NOMO-1 (cell line): ENCODE results near the gene ABCC2.
"Not testable (repeated sequence)": the region's sequence is repeated elsewhere in the genome, so short reads cannot be mapped to it uniquely, and the experiment has no call there.

Experiments
- DNase-seq, 2 experiments: peaks; one replicate each; lab custom pipeline; 2025; ENCODE audit not compliant: unreplicated experiment in 2 of 2; lab: John Stamatoyannopoulos, UW

The ABCC2 gene

DNA sequence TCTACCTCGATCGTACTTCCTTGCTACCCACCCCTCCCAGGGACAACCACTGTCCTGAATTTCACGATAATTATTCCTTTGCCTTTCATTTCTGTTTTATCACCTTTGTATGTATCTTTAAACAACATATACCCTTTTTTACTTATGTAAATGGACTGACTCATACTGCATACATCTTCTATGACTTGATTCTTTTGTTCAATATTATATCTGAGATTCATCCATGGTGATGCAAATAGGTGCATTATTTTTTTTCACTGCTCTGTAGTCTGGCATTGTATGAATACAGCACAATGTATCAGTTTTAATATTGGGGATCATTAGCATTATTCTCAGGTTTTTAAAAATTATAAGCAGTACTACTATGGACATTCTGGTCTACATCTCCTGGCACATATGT is 69.4 kb downstream of the ABCC2 start:
- no peak for DNase-seq

DNA sequence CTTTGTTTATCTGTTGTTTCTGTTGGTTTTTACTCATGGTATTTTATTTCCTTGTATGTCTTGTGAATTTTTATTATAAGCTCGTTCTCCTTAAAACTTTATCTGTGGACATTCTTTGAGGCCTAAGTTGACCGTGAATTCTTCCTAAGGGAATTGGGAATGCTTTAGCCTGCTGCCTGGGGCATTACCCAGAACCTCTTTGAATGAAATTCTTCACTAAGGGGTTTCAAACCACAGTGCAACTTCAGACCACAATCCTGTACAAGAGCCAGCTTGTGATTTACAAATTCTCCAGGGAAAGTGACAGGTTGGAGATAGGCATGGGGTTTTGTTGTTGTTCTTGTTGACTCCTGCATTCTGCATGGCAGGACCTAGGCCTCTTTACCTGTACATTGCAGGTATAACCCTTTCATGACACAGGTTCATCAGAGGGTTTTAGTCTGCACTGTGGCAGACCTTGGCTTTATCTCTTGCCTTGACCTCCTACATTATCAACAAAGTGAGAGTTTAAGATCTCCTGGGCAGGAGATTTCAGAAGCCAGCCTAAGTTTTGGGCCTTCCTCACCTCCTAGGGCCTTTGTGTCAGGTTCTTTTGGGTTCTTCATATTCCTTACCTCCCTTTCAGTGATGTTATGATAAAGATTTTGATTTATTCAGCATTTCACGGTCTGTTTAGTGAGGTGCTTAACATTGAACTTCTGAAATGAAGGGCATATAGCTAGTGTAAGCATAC is 70.2 kb downstream of the ABCC2 start:
- DNase-seq = no peak

GRCh38 chr10:99853655-99854054 is 71.2 kb downstream of the ABCC2 start:
- DNase-seq = no peak

GRCh38 chr10:99854860-99855259 is 72.4 kb downstream of the ABCC2 start:
- peak; percentile 11 to 37 for DNase-seq

GRCh38 chr10:99855479-99856071 is 73.1 kb downstream of the ABCC2 start:
- DNase-seq = no peak

GRCh38 chr10:99858849-99859248 is 76.4 kb downstream of the ABCC2 start:
- DNase-seq = no peak

DNA sequence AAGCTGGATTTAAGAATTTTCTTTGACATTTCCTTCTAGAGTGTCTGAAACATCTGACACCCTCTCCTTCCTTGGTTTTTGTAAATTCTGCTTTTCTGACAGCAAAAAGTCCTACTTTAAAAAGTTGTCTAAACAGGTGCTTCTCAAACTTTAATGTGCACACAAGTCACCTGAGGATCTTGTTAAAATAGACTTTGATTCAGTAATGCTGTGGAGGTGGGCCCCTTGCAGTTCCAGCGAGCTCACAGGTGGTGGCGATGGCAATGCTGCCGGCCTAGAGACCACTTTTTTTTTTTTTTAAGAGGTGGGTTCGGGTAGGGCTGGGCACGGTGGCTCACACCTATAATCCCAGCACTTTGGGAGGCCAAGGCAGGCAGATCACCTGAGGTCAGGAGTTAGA is 77.1 kb downstream of the ABCC2 start:
- no peak for DNase-seq

DNA sequence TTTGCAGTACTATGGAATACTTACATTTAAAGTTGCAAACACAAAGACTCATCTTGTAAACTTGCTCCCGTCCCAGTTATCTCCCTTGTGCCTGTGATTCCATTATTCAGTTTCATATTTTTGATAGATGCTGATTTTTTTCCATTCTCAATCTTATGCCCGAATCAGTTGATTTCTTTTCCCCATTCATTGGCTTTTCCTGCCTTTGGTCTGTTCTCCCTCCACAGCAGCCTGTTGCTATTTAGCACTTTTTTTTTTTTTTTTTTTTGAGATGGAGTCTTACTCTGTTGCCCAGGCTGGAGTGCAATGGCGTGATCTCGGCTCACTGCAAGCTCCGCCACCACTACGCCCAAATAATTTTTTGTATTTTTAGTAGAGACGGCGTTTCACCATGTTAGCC is 78.0 kb downstream of the ABCC2 start:
- DNase-seq = no peak

GRCh38 chr10:99863535-99864240 is 81.2 kb downstream of the ABCC2 start:
- DNase-seq = not testable (repeated sequence)

- not testable (repeated sequence) for DNase-seq
Measured at GRCh38 chr10:99867250-99867649, 84.8 kb downstream of the ABCC2 start.

- DNase-seq = no peak
Measured at GRCh38 chr10:99869581-99870122, 87.2 kb downstream of the ABCC2 start.

GRCh38 chr10:99870123-99870730 is 87.8 kb downstream of the ABCC2 start:
- DNase-seq = no peak

- DNase-seq = no peak
Measured at GRCh38 chr10:99872367-99873162, 90.1 kb downstream of the ABCC2 start.

GRCh38 chr10:99873846-99874245 is 91.4 kb downstream of the ABCC2 start:
- no peak for DNase-seq

GRCh38 chr10:99874341-99875085 is 92.1 kb downstream of the ABCC2 start:
- no peak for DNase-seq

DNA sequence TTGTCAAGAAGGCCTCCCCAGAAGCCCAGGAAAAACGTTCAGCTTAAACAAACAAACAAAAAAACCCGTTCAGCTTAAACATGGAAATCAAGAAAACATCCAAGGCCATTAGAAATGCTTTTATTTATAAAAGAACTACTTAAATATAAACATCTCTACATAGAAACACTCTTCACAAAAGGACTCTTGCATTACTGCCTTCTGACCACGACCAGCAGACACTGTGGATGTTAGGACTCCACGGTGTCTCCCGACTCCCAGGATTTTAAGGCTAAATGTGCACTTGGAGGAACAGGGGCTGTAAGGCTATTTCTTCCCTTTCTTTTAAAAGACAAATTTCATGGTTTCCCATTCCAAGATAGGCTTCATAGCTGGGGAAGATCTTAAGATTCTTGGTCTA is 93.0 kb downstream of the ABCC2 start:
- no peak for DNase-seq

DNA sequence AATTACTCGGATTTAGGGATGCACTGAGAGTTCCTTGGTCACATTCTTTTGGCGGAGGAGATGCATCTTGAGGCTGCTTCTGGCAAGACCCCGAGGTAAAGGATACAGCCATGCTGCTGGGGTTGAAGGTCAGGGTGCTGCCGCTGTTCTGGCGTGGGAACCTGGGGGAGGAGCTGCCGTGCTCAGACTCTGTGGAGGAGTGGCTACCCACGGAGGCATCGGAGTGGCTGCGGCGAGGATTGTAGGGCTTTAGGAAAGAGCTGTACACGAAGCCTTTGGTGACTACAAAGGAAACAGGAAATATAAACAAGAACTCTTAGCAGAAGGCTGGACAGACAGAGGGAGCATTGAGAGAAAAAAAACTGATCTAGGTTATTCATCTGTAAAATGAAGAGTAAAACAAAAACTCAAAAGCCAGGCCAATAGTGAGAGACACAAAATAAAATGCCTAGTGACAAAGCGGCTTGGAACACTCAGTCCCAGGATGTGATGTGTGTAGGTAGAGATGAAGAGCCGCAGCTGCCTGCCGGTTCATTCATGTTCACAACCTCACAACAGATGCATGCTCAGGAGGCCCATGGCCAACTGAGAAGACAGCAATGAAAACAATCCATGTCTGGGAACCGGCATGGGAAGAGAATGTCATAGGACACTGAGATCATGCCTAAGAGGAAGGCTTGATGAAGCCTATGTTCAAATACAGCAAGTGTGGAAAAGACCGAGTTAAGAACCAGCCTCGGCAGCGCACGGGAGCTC is 97.8 kb downstream of the ABCC2 start:
- DNase-seq = no peak

GRCh38 chr10:99881371-99881770 is 98.9 kb downstream of the ABCC2 start:
- DNase-seq = no peak

DNA sequence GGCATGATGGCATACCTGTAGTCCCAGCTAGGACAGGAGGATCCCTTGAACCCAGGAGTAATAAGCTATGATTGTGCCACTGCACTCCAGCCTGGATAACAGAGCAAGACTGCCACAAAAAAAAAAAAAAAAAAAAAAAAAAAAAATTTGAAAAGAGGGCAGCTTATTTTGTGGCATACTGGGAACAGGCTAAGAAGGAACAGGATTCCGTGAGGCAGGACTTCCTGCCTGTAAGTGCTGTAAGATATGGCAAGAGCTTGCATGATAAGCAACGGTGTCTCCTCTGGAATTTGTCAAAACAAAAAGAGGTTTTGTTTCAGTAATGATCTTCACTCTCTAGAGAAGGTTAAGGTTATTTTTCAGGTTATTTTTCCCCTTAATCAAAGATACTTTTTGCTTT is 101.1 kb downstream of the ABCC2 start:
- DNase-seq = no peak
